ENCODE measurements around the gene PROX2.

PROX2 gene, protein sequence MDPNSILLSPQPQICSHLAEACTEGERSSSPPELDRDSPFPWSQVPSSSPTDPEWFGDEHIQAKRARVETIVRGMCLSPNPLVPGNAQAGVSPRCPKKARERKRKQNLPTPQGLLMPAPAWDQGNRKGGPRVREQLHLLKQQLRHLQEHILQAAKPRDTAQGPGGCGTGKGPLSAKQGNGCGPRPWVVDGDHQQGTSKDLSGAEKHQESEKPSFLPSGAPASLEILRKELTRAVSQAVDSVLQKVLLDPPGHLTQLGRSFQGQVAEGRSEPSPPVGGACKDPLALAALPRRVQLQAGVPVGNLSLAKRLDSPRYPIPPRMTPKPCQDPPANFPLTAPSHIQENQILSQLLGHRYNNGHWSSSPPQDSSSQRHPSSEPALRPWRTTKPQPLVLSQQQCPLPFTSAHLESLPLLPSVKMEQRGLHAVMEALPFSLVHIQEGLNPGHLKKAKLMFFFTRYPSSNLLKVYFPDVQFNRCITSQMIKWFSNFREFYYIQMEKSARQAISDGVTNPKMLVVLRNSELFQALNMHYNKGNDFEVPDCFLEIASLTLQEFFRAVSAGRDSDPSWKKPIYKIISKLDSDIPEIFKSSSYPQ

GRCh38 chr14:74875941-74876913, at the start of gene PROX2:
PROX2 (minus strand) TSS chr14:74876145; CDS start chr14:74863834, 12,311 bp downstream.
- no peak for DNase-seq

DNA sequence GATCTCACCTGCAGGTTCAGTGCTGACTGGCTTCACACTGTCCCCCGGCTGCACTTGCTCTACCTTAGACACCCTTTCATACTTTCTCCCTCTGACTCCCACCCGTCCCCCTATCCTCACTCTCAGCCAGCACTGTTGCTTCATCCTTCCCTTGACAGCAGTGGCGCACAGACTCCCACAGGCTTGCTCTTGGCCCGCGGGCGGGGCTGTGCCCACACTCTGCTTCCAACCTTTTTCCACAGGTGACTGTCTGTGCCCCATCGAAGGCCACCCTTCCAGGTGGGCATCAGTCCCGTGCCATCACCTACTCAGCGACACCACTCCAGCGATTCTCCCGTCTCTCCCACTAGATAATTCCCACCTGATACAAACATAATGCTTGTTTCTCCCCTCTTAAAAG, 48.1 kb upstream of the PROX2 start:
- no peak for DNase-seq

GRCh38 chr14:74922752-74923401, 46.9 kb upstream of the PROX2 start, which contains the start of gene RPS6KL1:
RPS6KL1 (minus strand) TSS chr14:74923260; CDS start chr14:74921541, 1,719 bp downstream.
- peak; percentile 77 for DNase-seq

- no peak for DNase-seq
Measured at GRCh38 chr14:74921987-74922751, 46.2 kb upstream of the PROX2 start.

- no peak for DNase-seq
Measured at GRCh38 chr14:74921053-74921620, 45.2 kb upstream of the PROX2 start.

GRCh38 chr14:74920281-74920680, 44.3 kb upstream of the PROX2 start:
- no peak for DNase-seq

DNA sequence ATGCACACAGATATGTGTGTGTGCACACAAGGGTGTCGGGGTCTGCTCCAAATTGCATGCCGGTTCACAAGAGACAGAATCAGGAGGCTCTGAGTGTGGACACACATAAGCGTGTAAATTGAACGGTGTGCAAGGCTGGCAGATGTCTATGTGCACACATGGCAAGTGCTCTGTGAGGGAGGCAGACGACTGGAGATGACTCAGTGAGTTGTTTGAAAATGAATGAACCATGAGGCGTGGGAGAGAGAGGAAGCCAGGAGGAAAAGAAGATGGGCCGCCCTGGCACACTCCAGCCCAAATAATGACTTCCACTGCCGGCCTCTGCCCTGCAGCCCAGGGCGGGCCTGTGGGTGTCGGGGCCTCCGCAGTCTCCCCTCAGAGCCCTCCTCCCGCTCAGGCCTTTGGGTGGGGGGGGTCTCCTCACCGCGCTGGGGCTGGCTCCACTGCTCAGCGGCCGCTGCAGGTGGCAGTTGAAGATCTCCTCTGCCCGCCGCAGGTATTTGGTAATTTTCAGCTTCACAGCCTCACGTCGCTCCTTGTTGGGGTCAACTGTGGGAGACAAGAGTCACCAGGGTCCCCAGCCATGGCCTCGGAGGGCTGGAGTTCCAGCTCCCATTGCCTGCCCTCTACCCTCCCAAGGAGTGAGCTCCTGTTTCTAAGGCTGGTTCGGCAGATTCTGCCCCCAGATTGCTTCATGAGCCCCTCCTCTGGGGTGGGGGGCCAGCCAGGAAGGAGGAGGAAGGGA, 43.6 kb upstream of the PROX2 start:
- no peak for DNase-seq

- DNase-seq = no peak
Measured at GRCh38 chr14:74918380-74918779, 42.4 kb upstream of the PROX2 start.

- DNase-seq = no peak
Measured at GRCh38 chr14:74917646-74918081, 41.7 kb upstream of the PROX2 start.

DNA sequence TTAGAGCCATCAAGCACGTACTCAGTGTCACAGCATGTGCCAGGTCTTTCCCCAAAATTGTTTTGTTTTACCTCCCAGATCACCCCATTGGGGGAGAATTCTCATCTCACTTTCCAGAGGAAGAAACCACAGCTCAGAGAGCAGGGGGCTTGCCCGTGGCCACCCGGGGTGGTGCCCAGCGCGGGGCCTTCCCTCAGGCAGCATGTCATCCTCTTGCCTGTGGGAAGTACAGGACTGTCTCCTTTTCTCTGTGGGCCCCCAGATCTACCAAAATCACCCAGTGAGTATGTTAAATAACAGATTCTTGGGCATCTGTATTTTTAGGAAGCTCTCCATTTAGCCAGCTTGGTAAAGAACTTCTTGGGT, 41.2 kb upstream of the PROX2 start:
- no peak for DNase-seq

DNA sequence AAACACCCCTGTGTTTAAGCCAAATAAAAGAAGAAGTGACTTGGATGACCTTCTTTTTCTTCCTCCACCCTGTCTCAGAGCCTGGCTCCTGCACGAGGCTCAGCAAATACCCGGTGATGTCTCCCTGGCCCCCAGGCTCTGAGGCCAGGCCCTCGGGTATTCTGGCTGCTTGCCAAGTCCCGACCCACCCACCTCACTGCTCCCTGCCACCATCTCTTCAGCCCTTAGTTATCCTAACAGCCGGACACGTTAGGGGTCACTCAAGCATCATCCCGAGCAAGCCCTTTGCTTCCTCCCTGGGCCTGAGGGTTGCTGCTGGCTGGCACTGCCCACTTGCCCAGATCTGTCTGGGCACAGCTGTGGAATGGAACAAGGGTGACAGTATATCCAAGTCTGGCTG, 39.9 kb upstream of the PROX2 start:
- no peak for DNase-seq

DNA sequence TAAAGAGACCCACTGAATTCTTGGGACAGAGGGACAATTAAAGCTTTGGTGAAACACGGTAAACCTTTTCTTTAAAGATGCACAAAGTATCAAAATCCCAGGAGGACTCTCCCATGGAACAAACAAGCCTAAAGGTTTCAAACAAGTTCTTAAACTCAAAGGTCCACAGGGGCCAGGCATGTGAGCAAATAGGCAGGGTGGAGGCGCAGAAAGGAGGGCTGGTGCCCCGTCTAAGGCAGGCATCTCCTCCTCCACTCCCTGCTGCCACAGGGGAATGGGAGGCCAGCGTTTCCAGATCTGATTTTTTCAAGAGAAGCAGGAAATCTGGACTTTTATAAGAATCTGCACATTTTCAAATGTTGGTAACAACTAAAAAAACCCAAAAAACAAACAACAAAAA, 39.5 kb upstream of the PROX2 start:
- DNase-seq = no peak

GRCh38 chr14:74913986-74914573, 38.1 kb upstream of the PROX2 start:
- DNase-seq = peak; percentile 39

GRCh38 chr14:74913393-74913910, 37.5 kb upstream of the PROX2 start:
- no peak for DNase-seq

- DNase-seq = no peak
Measured at GRCh38 chr14:74912801-74913200, 36.9 kb upstream of the PROX2 start.

- no peak for DNase-seq
Measured at GRCh38 chr14:74912111-74912510, 36.2 kb upstream of the PROX2 start.

- no peak for DNase-seq
Measured at GRCh38 chr14:74911704-74912103, 35.8 kb upstream of the PROX2 start.

- DNase-seq = no peak
Measured at GRCh38 chr14:74911221-74911620, 35.3 kb upstream of the PROX2 start.

- DNase-seq = no peak
Measured at GRCh38 chr14:74910556-74910955, 34.6 kb upstream of the PROX2 start.

- no peak for DNase-seq
Measured at GRCh38 chr14:74909911-74910310, 34.0 kb upstream of the PROX2 start.
